Brain microvascular endothelial cell (primary cell): Measurements from ENCODE around the gene RHNO1.

ENCODE experiments used
- DNase-seq: peaks from one replicate; pipeline ENCODE4 v3.0.0-alpha.2; 2020
- H3K27ac ChIP-seq: fragments of 250-450 bp; sonication (Bioruptor Pico); 2 replicates; pipeline ENCODE4 v1.5.1; 2020; ENCODE audit warnings: mild to moderate bottlenecking, moderate library complexity
- H3K27me3 ChIP-seq: fragments of 250-450 bp; sonication (Bioruptor Pico); replicated peaks from 2 replicates; pipeline ENCODE4 v1.5.1; 2020; ENCODE audit warnings: mild to moderate bottlenecking
- H3K36me3 ChIP-seq: fragments of 250-450 bp; sonication (Bioruptor Pico); replicated peaks from 2 replicates; pipeline ENCODE4 v1.5.1; 2020; ENCODE audit warnings: mild to moderate bottlenecking
- H3K4me3 ChIP-seq: 2 replicates; pipeline ENCODE4 v1.5.1; 2011; ENCODE audit warnings: low read depth, mild to moderate bottlenecking, control low read depth, low read length, moderate library complexity
- in situ Hi-C: cut with HindIII; loops from 2 replicates; pipeline ENCODE4 v1.10.0; 2017; ENCODE audit warnings: low sequenced_read_pairs, low pct_ligation_motif_present
- TF ChIP-seq, protein P1 (sequence below): IDR thresholded peaks from 2 replicates; pipeline ENCODE4 v1.5.1; 2011; ENCODE audit warnings: low read depth, mild to moderate bottlenecking, moderate library complexity, low read length, control low read depth, inconsistent platforms; ENCODE audit errors: missing control alignments

RHNO1 gene

DNA sequence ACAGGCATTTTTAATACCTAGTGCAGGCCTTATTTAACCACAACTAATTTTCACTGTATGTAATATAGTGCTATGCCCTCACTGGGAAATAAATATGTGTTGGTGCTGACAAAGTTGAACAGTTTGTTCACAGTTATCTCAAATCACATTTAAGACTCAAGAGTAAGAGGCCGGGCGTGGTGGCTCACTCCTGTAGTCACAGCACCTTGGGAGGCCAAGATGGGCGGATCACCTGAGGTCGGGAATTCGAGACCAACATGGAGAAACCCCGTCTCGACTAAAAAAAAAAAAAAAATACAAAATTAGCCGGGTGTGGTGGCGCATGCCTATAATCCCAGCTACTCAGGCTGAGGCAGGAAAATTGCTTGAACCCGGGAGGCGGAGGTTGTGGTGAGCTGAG lies 59.3 kb downstream of the RHNO1 start:
- Histone ChIP-seq H3K27ac (no peak overlapping the region), H3K36me3 (peaks cover 48% of the 10 kb centered on the region), H3K4me3 (no peak overlapping the region), H3K27me3 (no peaks in the 10 kb centered on the region)
- no peak for DNase-seq
- TF ChIP-seq, protein P1, sequence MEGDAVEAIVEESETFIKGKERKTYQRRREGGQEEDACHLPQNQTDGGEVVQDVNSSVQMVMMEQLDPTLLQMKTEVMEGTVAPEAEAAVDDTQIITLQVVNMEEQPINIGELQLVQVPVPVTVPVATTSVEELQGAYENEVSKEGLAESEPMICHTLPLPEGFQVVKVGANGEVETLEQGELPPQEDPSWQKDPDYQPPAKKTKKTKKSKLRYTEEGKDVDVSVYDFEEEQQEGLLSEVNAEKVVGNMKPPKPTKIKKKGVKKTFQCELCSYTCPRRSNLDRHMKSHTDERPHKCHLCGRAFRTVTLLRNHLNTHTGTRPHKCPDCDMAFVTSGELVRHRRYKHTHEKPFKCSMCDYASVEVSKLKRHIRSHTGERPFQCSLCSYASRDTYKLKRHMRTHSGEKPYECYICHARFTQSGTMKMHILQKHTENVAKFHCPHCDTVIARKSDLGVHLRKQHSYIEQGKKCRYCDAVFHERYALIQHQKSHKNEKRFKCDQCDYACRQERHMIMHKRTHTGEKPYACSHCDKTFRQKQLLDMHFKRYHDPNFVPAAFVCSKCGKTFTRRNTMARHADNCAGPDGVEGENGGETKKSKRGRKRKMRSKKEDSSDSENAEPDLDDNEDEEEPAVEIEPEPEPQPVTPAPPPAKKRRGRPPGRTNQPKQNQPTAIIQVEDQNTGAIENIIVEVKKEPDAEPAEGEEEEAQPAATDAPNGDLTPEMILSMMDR = no peak
- in situ Hi-C loops = no loop called here

DNA sequence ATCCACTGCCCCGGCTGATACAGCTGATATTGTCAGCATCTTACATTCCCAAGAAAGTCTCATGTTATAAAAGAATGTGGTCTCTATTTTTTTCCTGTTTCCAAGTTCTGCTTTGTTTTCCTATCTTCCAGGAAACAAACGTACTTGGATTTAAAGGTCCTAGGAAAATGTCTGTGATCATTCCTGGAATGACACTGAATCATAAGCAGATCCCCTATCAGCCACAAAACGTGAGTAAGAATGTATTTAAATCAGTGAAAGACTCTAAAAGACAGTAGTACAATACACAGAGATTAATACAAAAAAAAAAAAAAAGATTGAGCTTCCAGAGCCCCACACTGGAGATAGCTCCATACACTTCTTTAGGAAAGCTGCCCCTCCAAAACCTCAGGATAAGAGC lies 60.5 kb downstream of the RHNO1 start:
- no peak for DNase-seq
- Histone ChIP-seq H3K27me3 (no peaks in the 10 kb centered on the region), H3K36me3 (peaks cover 47% of the 10 kb centered on the region), H3K4me3 (no peak overlapping the region), H3K27ac (no peak overlapping the region)
- in situ Hi-C loops = no loop called here
- TF ChIP-seq, protein P1 = no peak
